Measurements from ENCODE around the gene PHF2.

The PHF2 gene

DNA sequence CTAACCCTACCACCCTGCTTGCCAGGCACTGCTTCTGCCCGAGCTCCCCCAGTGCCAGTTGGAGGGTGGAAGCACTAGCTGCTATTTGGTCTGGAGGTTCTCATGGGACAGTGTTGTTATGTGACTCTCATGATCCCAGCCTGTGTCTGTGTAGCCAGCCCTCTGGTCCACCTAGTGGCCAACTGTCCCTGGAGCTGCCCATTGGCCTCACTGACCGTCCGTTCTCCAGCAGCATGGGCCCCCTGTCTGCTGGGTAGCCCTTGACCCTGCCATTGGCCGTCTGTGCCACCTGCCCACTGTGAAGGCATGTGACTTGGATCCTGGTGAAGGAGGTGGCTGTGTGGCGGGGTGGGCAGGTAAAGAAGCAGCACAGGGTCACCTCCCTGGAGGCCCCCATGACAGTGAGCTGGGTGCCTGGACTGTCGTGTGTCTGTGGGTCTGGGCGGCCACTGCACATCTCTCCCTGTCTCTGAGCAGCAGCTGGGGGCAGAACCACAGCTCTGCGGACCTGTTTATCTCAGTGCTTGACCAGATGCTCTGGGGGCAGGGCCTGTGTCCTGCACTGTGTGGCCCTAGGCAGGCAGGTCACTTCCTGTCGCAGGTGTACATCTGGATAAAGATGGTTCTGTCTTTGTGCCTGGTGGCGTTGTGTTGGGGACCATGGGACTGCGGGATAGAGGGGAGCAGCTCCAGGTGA lies 11.4 kb downstream of the PHF2 start:
- DNase-seq: no peak

DNA sequence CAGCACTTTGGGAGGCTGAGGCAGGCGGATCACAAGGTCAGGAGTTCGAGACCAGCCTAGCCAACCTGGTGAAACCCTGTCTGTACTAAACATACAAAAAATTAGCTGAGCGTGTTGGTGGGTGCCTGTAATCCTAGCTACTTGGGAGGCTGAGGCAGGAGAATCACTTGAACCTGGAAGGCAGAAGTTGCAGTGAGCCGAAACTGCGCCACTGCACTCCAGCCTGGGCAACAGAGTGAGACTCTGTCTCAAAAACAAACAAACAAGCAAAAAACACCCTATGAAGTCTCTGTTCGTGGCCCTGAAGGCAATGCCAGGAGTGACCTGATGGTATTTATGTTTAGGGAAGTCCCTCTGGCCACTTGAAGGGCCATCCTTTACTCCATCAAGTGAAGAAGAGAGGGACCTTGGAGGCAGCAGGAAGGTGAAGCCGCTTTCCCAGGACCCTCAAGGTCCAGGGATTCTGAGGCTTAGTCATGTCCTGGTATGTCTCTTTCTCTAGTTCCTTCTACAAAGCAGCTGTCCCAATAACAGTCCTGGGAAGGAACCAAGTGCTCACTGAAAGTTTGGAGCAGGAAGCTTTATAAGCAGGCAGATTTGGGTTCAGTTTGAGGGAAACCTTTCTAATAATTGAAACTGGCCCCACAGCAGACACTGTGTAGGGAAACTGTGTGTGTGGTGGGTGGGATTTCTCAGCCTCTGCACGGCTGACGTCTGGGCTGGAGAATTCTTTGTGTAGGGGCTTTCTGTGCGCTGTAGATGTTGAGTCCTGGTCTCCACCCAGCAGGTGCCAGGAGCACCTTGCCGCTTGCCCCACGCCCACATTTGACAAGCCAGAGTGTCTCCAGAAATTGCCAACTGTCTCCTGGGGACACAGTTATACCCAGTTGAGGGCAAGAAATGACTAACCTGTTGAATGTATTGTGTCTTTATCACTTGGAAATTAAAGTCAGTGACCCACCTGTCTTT lies 12.5 kb downstream of the PHF2 start:
- DNase-seq: no peak

DNA sequence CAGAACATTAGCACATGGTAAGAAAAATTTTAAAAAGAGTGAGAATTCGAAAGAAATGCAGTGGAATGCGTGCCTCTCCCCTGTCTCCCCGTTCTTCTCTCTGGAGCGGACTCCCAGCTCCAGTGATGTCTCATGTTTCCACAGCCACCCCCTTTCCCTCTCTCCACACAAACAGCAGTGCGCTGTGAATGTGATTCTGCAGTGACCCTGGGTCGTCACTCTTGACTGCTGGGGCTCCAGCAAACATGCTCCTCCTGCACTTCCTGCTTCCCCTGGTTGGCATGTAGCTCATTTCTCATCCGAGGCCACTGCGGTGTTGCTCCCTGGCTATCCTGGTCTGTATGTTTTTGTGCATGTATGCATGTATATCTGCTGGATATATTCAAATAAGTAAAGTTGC lies 13.3 kb downstream of the PHF2 start:
- DNase-seq: no peak

DNA sequence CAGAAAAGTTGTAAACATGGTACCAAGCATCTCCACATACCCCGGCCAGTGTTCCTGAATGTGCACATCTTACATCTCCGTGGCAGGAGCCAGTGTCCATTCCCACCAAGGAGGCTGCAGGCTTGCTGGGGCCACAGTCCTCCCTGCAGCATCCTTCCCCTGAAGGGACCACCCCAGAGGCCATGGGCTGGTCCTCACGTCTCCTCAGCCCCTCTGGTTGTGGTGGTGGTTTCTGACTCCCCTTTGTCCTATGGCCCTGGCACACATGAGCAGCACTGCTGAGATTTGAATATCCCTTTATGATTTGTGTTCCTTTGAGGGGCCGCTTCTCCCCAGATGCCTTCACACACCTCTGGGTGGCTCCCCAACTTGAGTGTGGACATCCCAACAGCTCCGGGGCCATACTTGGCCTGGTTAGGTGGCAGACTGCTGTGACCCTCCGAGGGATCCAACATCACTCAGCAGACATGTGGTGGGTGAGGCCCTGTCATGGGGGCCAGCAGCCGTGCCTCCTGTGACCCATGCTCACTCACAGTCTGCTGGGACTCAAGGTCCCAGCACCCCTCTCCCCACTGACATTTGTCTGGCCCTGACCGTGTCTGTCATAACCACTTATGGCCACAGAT lies 14.3 kb downstream of the PHF2 start:
- DNase-seq: no peak

DNA sequence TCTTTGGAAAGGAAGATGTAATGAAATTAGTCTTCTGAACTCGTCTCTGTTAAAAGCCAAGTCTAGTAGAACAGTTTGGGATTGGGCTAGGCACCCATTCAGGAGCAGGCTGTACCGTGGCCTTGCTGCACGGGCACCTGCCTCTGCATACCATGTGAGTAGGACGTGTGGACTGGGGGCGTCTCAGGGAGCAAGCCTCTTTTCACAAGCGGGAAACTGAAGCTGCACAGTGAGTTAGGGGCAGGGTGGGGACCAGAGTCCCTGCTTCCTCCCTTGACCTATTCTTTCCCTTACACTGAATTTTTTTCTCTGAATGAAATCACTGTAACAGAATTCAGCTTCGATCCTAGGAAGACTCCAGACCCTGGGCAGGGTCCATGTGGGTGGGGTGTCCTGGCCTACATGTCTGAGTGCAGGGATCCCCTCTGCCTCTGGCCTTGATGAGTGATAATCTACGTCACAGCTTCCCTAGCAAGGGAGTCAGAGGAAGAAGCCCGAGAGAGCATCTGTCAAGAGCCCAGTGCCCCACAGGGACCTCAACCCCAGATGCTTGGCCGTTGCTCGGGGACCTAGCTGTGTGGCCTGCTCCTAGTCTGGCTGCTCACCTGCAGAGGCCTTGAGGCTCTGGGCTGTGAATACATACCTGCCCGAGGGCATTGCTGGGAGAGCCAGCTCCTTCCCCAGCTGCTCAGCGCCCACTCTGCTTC lies 15.1 kb downstream of the PHF2 start:
- no peak for DNase-seq

DNA sequence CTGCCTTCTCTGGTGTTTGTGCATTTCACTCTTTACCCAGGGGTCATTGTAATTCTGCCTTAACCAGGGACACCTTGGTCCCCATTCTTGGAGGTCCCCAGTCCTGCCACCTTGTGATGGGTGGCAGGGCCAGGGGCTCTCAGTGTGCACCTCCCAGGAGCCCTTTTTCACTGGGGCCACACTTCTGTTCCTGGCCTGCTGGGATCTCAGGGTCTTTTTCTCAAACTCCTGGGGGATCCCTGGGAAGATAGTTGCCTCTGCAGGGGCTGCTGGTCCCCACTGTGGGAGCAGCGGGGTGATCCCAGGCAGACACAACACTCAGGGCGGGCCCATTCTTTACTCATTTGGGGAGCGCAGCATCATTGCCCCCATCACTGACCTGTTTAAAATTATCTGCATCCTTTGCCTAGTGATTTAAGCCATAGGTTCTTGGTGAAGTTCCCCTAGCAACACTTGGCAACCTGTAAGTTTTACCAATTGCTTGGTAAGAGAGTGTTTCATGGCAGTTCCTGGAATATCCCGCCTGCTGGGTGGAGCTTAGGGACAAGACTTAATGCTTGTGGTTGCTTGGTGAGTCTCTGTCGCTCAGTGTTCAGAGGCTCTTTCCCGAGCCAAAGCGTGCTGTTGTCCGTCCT lies 15.7 kb downstream of the PHF2 start:
- no peak for DNase-seq

DNA sequence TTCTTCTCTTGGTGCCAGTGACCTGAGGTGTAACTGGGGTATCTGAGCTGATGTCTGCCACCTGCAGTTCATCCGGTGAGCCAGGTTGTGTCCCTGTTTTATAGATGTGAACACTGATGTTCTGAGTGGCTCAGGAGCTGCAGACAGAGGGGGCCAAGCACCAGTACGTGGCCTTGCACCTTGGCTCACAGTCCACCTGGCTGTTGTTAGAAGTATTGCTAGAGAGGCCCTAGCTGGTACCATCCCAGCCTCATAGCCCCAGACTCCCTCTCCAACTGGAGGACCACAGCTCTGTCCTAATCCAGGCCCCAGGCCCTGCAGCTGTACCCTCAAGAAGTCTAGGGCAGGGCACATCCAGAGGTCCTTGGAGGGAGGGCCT lies 16.2 kb downstream of the PHF2 start:
- DNase-seq: peak; percentile 35

DNA sequence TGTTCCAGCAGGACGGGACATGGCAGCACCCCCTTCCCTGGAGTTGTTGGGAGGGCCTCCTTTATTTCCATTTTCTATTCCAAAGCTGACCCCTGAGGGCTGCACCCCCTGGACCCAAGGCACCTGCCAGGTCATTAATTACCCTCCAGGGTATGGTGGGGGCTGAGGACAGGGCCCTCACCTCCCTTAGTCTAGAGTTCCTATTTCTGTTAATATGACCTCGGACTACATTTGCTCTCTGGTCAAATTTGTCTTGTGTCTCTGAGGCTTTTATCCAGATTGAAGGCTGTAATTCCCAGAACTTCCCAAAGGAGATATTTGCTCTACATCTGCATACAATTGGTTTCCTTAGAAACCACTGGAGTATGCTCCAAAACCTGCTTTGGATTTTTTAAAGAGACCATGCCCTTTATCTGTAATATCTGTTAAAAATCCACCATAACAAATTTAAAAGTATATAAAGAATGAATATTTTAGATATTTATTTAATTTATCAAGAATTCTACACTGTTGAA lies 16.8 kb downstream of the PHF2 start:
- DNase-seq: no peak

DNA sequence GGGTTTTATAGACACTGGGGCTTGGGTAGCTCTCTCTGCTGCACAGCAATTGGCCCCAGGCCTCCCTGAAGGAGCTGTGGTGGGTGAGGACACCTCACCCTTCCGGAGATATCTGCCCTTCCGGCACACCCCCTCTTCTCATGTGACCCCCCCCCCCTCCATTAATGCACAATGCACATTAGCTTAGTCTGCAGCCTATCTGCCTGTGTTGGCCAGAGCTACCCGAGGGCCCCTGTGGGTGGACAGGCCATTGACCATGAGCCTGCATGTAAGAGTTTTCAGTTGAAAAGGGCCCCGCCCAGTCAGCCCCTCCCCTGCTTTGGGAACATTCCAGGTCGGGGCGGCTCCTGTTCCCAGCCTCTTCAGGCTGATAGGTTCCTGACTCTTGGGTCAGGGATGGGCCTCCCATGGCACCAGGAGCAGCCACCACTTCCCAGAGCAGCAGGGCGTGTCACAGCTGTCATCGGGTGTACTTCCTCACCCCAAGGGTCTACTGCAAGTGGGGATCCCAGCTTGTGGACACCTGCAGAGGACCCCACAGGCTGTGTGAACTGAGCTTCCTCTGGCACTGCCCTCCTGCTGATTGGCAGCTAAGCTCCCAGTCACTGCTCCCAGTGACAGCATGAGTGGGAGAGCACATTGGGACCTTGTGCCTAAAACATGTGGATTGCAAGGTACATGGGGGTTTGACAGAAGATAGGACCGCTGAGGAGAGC lies 17.8 kb downstream of the PHF2 start:
- DNase-seq: no peak

DNA sequence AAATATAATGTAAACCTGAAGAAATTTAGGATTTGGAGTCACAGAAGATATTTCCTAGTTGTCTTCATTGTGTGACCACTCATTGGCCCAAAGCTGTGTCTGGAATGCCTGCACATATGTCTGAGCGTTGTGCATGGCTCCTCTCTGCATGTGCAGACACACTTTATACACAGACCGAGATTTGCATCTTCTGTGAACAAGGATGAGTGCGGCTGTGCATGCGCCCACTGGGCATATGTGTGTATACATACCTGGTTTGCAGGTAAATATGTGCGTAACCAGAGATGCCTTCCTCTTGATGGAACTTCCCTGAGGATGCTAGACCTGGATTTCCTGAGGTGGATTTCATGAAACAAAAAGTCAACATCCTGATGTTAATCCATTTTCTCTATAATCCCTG lies 19.1 kb downstream of the PHF2 start:
- DNase-seq: no peak

DNA sequence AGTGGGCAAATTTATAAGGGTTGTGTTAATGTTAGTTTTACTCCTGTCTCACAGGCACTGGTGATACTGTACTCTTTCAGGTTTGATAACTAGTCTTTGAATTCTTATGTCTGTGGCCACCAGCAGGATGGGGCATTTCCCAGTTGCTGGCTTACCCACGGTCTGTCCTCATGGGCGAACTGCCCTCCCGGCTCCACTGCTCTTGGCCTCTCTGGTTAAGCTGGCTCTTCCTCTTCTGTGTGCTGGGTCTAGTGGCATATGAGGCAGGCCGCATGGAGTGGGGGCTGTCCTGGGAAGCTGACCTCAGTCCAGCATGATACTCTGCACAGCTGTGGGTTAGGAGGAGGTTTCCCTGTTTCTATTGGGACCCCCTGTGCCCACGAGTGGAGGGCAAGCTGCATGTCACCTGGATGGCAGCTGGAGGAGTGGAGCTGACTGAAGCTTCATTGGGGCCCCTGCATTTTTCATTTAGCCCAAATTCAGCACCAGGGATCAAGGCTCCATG lies 19.5 kb downstream of the PHF2 start:
- DNase-seq: no peak

DNA sequence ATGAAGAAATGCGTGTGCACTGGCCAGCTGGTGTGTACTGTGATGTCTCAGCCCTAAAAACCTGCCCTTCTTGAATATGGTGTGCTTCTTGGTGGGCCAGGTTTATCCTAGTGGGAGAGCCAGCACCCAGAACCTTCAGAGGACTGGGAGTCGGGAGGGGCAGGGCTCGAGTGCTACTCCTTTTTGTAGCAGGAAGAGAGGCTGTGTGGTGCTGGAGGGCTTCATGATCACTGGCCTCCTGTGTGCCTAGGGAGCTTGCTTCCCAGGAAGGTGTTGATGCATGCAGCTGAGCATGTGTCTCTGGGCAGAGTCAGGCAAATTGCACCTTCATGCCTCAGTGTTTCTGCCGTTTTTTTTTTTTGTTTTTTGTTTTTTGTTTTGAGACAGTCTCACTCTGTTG lies 20.0 kb downstream of the PHF2 start:
- DNase-seq: no peak

DNA sequence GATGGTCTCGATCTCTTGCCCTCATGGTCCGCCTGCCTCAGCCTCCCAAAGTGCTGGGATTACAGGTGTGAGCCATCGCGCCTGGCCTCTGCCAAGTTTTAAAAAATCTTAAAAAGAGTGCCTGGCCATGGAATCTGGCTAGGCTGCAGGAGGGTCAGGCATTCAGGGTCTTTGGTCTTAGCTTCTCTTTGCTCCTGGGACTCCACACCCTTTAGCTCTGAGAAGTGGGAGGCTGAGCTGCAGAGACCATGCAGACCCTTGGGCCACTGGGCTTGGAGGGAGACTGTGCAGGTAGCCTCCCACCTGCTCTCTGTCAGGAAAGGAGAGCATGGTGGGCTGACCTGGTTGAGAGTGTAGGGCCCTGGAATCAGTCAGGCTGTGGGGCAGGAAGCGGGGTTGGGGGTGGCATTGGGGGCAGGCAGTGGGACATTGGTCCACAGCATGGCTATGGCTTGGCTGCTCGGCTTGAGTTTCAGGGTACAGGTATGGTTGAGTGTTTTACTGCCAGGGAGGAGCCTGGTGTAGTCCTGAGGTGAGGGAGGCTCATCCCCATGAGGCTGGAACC lies 20.8 kb downstream of the PHF2 start:
- DNase-seq: no peak

DNA sequence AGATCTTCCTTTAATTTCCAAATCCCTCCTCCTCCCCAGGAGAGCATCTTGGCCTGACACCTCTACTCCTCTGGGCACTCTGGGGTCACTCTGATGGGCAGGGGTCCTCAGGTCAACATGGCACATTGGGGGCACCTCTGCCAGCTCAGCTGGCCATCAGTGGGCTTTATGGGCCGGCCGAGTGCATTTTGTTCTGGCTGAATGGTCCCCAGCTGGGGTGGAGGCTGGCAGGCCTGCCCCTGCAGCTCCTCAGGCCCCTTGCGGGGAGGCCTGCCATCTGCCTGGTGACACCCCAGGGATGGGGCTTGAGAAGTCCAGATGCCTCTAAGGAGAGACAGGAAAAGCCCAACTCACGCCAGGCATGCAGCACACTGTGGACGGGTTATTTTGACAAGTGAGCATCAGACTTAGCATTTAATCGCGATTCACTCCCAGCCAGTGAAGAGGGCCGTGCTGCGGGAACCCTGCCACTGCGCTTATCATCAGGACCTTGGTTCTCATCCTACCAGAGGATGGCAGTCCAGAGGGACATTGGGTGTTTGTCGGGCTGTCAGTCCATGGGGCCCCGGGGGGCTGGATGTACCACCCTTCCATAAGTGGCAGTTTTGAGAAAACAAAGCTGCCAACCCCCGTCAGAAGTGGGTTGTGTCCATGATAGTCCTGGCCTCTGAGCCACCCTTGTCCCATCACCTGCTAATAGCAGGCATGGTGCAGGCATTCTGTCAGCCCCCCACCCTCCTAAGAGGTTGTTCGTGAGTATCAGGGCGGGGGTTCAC lies 21.7 kb downstream of the PHF2 start:
- no peak for DNase-seq

DNA sequence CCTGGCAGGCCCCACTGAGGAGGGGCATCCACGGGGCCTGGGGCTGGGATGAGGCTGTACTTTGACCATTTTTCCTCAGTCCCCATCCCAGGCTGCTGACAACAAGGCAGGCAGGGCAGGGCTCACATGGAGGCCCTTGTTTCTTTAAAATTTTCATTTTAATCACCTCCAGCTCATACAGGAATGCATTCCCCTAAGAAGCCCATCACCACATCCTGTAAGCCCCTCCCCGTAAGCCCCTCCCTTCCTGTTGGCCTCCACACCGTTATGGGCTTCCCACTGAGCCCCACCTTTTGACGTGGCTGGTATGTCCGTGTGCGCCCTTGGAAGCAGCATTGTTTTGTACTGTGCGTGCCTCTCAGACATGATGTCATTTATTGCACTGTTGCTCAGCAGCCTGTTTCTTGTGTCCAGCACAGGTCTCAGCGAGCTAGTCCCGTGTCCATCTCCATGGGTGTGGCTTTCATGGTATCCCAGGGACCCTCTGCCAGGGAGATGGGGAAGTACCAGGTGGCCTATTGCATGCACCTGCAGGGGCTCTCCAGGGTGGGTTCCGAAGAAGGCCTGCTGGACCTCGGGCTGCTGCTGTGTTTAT lies 22.4 kb downstream of the PHF2 start:
- DNase-seq: no peak

DNA sequence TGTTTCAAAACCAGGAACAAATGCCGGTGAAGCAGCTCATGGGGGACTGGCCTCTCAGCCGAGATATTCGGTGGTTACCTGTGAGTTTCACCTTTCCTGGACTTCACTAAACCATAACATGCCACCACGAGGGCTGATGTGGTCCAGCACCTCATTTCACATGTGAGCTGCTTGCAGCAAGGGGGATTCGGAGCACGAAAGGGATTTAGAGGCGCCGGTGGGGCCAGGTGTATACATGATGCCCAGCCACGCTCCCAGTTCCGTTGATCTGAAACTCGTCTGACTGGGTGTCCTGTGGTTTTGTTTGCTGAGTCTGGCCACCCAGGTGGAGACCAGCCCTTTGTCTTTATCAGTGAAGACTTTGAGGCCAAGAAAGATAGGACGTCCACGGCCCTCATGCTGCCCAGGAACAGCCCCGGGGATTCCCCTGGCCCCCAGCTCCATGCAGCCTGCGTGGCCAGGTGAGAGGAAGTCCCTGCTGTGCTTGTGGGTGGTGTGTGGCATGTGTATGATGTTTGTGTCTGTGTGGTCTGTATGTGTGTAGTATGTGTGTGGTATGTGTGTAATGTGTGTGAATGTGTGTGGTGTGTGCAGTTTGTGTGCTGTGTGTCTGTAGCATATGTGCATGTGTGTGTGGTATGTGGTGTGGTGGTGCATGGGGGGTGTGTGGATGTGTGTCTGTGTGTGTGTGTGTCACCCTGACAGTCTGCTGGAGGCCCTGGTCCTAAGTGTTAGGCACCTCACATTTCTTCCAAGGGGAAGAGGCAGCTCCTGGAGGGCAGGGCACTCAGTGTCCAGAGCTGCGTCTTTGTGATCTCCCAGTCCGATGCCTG lies 23.4 kb downstream of the PHF2 start:
- no peak for DNase-seq

DNA sequence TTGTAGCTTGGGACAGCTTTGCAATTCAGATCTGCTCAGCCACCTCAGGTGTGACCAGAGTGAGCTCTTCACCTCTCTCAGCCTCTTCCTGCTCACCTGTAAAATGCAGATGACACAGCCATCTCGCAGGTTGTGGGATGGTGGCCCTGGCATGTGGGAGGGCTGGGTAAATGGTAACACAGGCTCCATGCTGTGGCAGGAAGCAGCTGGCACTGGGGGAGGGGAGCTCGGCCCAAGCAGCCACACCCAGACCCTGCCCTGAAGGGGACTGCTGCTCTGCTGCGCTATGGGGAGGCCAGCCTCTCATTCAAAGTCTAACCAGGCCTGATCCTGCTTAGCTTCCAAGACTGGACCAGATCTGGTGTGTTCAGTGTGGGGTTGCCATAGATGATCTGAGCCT lies 24.1 kb downstream of the PHF2 start:
- no peak for DNase-seq

DNA sequence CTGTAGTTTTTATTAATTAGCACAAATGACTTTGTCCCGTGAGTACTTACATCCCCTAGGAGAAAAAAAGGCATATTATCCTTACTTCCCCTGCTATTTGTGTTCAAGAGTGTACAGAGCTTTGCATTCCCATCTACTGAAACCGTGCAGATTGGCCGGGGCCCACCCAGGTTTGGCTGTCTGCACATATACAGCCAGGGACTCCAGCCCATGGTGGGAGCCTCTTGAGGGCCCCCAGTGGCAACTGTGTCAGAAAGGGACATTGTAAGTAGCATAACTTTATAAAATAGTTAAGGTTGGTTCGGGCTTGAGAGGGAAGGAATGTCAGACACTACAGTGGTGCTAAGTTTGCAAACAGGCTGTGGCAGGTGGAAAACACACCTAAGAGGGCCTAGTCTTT lies 24.7 kb downstream of the PHF2 start:
- DNase-seq: no peak

DNA sequence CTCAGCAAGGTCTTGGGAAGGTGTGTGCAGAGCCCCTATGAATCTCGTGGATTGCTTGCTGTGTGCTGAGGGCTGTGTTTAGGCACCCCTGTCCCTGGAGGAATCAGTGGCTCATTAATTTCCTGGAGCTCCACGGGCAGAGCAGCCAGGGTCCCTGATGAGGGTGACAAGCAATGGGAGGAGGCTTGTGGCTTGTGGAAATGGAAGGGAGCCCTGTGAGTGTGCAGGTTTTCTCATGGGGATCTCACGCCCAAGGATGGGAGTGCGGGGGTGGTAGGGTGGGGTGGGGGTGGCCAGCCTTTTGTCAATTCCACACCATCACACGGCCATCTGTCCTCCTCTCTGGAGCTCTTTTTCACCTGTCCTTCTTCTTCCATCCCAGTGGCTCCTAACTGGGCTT lies 25.3 kb downstream of the PHF2 start:
- no peak for DNase-seq
